ENCODE data around the gene PEMT. TPM values are rescaled to one million over a fixed set of nuclear protein-coding genes. Genes with fewer than 3 reads are reported as not detected.
A peak's percentile ranks its signal among the peaks of the same experiment; 100 is the strongest.

Gene PEMT
- total and polyA plus RNA-seq, 2 of the 8 experiments (the other 6 are each of a cell fraction or from before 2014, with no cell fraction given), result 42.0 to 118 TPM

DNA sequence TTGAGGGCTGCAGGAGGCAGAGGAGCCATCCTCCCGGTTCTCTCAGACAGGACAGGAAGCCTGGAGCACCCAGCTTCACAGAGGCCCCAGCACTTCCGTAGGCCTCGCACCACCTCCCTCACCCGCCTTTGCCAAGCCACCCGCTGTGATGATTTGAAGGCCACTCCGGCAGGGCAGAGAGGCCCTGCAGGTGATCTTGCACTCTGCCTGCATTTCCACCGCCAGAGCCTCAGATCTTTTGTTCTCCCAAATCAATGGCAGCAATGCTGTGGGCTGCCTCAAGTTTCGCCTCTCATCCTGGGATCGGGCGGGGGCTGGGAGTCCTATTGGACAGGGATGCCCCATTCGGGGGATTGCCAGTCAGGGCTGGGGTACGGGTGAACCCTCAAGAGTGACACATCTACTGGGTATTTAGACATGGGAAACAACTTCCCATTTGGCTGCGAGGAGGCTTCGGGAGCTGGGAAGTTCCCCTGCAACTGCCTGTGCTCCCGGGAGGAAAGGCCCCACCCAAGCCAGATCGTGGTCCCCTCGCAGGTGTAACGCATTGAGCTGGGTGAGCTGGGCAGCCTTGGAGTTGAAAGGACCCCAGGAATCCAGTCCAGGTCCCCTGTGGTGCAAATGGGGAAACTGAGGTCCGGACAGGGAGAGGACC is 34.8 kb upstream of the PEMT start (continued):
- TF ChIP-seq RNF2 (IDR thresholded peaks at IDR 0.05; ENCODE audit: borderline replicate concordance, low read depth, low read length, missing control alignments, poor library complexity, severe bottlenecking) (no peak), JUND (IDR thresholded peaks at IDR 0.05; ENCODE audit: low read length) (no peak), TBP (IDR thresholded peaks at IDR 0.05; ENCODE audit: low read depth, low read length) (no peak), RXRA (IDR thresholded peaks at IDR 0.05; ENCODE audit: insufficient read depth, low read depth, low read length) (no peak), POLR2AphosphoS5 (IDR thresholded peaks at IDR 0.05; ENCODE audit: low read depth, low read length) (no peak), JUN (IDR thresholded peaks at IDR 0.05; ENCODE audit: low read depth, low read length) (no peak), SIX5 (IDR thresholded peaks at IDR 0.05; ENCODE audit: low read depth, low read length) (no peak), NRF1 (IDR thresholded peaks at IDR 0.05; ENCODE audit: low read depth, low read length) (no peak), POLR2A (IDR thresholded peaks at IDR 0.05; ENCODE audit: control extremely low read depth in 1 of 2, low read depth in 2 of 2, low read length in 2 of 2) (peak in 1 of 2 experiments; percentile 30; a peak in 1 of 3 replicates), ZNF274 (IDR thresholded peaks at IDR 0.05; ENCODE audit: borderline replicate concordance, extremely low read depth, low read length) (no peak), BACH1 (IDR thresholded peaks at IDR 0.05; ENCODE audit: low read length) (no peak), CHD2 (IDR thresholded peaks at IDR 0.05; ENCODE audit: low read length) (no peak), NANOG (IDR thresholded peaks at IDR 0.05; ENCODE audit: insufficient read depth, low read depth, low read length, poor library complexity, severe bottlenecking) (peak; percentile 66), SIRT6 (IDR thresholded peaks at IDR 0.05; ENCODE audit: low read length) (no peak), BCL11A (IDR thresholded peaks at IDR 0.05; ENCODE audit: low read depth in 2 of 2, low read length in 2 of 2) (no peak), BRCA1 (IDR thresholded peaks at IDR 0.05; ENCODE audit: low read depth, low read length) (no peak), MAFK (IDR thresholded peaks at IDR 0.05; ENCODE audit: low read depth, low read length) (no peak)
- TF ChIP-seq, protein P1, sequence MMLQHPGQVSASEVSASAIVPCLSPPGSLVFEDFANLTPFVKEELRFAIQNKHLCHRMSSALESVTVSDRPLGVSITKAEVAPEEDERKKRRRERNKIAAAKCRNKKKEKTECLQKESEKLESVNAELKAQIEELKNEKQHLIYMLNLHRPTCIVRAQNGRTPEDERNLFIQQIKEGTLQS (IDR thresholded peaks at IDR 0.05; ENCODE audit: insufficient read depth, low read depth, low read length), result no peak
- TF ChIP-seq, protein P2, sequence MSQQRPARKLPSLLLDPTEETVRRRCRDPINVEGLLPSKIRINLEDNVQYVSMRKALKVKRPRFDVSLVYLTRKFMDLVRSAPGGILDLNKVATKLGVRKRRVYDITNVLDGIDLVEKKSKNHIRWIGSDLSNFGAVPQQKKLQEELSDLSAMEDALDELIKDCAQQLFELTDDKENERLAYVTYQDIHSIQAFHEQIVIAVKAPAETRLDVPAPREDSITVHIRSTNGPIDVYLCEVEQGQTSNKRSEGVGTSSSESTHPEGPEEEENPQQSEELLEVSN (IDR thresholded peaks at IDR 0.05), result peak; percentile 81

Measured in H1 (cell line).